Right renal pelvis (tissue), 4 donors: ENCODE results near the gene RNF167. TPM values are rescaled to one million over a fixed set of nuclear protein-coding genes. Genes with fewer than 3 reads are reported as not detected.
A peak's percentile ranks its signal among the peaks of the same experiment; 100 is the strongest.

Experiments
- DNase-seq, 4 donors: peaks; one replicate each; pipeline ENCODE4 v3.0.0-alpha.2; 2013; ENCODE audit warnings: low read depth in 4 of 4, low spot score in 3 of 4, missing footprints in 1 of 4
- polyA plus RNA-seq, 4 donors: library from polyadenylated mRNA; unstranded; fragments of 120-200 nt; gene quantifications; one replicate each; pipeline ENCODE4 v1.2.1, GENCODE V29; 2013; ENCODE audit not compliant: insufficient read length in 4 of 4

RNF167 gene
- polyA plus RNA-seq, 4 donors: 131 to 144 (median 138) TPM

- no peak for DNase-seq
Observed at GRCh38 chr17:4937553-4937952, 2.5 kb upstream of the RNF167 start.

- no peak for DNase-seq
Observed at GRCh38 chr17:4938069-4938491, 2.0 kb upstream of the RNF167 start.

GRCh38 chr17:4938688-4939545 lies 1.2 kb upstream of the RNF167 start:
- no peak for DNase-seq

- DNase-seq: no peak
Observed at GRCh38 chr17:4939546-4939795, 597 bp upstream of the RNF167 start.

- DNase-seq: no peak
Observed at GRCh38 chr17:4940555-4941318, 669 bp downstream of the RNF167 start.

- no peak for DNase-seq
Observed at GRCh38 chr17:4941319-4941610, 1.2 kb downstream of the RNF167 start.

- no peak for DNase-seq
Observed at GRCh38 chr17:4942760-4943508, 2.9 kb downstream of the RNF167 start.

- DNase-seq: no peak
Observed at GRCh38 chr17:4944163-4944553, 4.1 kb downstream of the RNF167 start.

GRCh38 chr17:4944554-4945175 lies 4.6 kb downstream of the RNF167 start:
- no peak for DNase-seq

- DNase-seq: no peak
Observed at GRCh38 chr17:4945176-4945943, 5.3 kb downstream of the RNF167 start.

GRCh38 chr17:4945944-4946280 lies 5.8 kb downstream of the RNF167 start:
- no peak for DNase-seq

GRCh38 chr17:4946312-4946976 lies 6.4 kb downstream of the RNF167 start:
- no peak for DNase-seq

- no peak for DNase-seq
Observed at GRCh38 chr17:4947010-4947410, 6.9 kb downstream of the RNF167 start.

- DNase-seq: no peak
Observed at GRCh38 chr17:4947411-4948165, 7.5 kb downstream of the RNF167 start.

- peak in 2 of 4 donors; percentile 80 to 81 for DNase-seq
Observed at GRCh38 chr17:4948166-4948930, 8.3 kb downstream of the RNF167 start, which contains the start of gene PFN1. PFN1 (minus strand) TSS chr17:4948530; CDS start chr17:4948394, 136 bp downstream.

GRCh38 chr17:4948931-4949320 lies 8.9 kb downstream of the RNF167 start:
- DNase-seq: peak in 2 of 4 donors; percentile 78 to 79

GRCh38 chr17:4949321-4950074 lies 9.4 kb downstream of the RNF167 start:
- no peak for DNase-seq
